HL-60 (cell line): ENCODE results near the gene SLC25A4.
"Not testable (repeated sequence)": the region's sequence is repeated elsewhere in the genome, so short reads cannot be mapped to it uniquely, and the experiment has no call there.

Experiments
- DNase-seq, 2 experiments: peaks; one replicate each; pipeline ENCODE4 v3.0.0-alpha.2; 2010 to 2020; ENCODE audit warnings: low read depth in 1 of 2, low spot score in 1 of 2
- H3K27ac ChIP-seq: fragments of 250-450 bp; sonication (Bioruptor Pico); replicated peaks from 2 replicates; pipeline ENCODE4 v1.5.1; 2020; ENCODE audit warnings: mild to moderate bottlenecking, moderate library complexity
- H3K27me3 ChIP-seq: fragments of 250-450 bp; sonication (Bioruptor Pico); 2 replicates; pipeline ENCODE4 v1.5.1; 2021; ENCODE audit warnings: mild to moderate bottlenecking, moderate library complexity; ENCODE audit not compliant: insufficient read depth, poor library complexity, severe bottlenecking
- H3K4me3 ChIP-seq: replicated peaks from 2 replicates; pipeline ENCODE4 v1.5.1; 2011; ENCODE audit warnings: mild to moderate bottlenecking, control low read depth, low read length; ENCODE audit not compliant: insufficient read depth
- GABPA ChIP-seq: IDR thresholded peaks from 2 replicates; pipeline ENCODE4 v1.6.1; 2012; ENCODE audit warnings: low read depth
- POLR2AphosphoS5 ChIP-seq: IDR thresholded peaks from 2 replicates; pipeline ENCODE4 v1.6.1; 2012; ENCODE audit warnings: low read depth
- SPI1 ChIP-seq: IDR thresholded peaks from 2 replicates; pipeline ENCODE4 v1.6.1; 2012; ENCODE audit warnings: low read depth, mild to moderate bottlenecking, borderline replicate concordance
- TF ChIP-seq, protein P1 (sequence below): IDR thresholded peaks from one replicate; pipeline ENCODE4 v1.5.1; 2011; ENCODE audit warnings: low read length, control low read depth, inconsistent platforms; ENCODE audit not compliant: insufficient read depth
- TF ChIP-seq, protein P2 (sequence below): IDR thresholded peaks from 2 replicates; pipeline ENCODE4 v1.6.1; 2012; ENCODE audit warnings: low read depth; ENCODE audit not compliant: insufficient replicate concordance

SLC25A4 gene

DNA sequence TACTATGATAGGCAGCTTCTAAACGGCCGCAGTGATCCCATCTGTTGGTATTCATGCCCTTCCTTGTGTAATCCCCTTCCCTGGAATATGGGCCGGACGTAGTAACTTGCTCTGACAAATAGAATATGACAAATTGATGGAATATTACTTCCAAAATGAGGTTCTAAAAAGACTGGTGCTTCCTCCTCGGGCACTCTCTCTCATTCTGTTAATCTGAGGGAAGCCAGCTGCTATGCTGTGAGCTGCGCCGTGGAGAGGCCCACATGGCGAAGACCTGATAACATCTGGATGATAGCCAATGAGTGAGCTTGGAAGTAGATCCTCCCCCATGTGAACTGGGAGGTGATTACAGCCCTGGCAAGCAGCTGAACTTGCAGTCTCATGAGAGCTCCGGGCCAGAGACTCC, 27.2 kb upstream of the SLC25A4 start:
- DNase-seq = peak in 1 of 2 experiments; percentile 21
- H3K27ac ChIP-seq = no peak overlapping the region
- TF ChIP-seq, protein P1, sequence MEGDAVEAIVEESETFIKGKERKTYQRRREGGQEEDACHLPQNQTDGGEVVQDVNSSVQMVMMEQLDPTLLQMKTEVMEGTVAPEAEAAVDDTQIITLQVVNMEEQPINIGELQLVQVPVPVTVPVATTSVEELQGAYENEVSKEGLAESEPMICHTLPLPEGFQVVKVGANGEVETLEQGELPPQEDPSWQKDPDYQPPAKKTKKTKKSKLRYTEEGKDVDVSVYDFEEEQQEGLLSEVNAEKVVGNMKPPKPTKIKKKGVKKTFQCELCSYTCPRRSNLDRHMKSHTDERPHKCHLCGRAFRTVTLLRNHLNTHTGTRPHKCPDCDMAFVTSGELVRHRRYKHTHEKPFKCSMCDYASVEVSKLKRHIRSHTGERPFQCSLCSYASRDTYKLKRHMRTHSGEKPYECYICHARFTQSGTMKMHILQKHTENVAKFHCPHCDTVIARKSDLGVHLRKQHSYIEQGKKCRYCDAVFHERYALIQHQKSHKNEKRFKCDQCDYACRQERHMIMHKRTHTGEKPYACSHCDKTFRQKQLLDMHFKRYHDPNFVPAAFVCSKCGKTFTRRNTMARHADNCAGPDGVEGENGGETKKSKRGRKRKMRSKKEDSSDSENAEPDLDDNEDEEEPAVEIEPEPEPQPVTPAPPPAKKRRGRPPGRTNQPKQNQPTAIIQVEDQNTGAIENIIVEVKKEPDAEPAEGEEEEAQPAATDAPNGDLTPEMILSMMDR = no peak
- TF ChIP-seq, protein P2, sequence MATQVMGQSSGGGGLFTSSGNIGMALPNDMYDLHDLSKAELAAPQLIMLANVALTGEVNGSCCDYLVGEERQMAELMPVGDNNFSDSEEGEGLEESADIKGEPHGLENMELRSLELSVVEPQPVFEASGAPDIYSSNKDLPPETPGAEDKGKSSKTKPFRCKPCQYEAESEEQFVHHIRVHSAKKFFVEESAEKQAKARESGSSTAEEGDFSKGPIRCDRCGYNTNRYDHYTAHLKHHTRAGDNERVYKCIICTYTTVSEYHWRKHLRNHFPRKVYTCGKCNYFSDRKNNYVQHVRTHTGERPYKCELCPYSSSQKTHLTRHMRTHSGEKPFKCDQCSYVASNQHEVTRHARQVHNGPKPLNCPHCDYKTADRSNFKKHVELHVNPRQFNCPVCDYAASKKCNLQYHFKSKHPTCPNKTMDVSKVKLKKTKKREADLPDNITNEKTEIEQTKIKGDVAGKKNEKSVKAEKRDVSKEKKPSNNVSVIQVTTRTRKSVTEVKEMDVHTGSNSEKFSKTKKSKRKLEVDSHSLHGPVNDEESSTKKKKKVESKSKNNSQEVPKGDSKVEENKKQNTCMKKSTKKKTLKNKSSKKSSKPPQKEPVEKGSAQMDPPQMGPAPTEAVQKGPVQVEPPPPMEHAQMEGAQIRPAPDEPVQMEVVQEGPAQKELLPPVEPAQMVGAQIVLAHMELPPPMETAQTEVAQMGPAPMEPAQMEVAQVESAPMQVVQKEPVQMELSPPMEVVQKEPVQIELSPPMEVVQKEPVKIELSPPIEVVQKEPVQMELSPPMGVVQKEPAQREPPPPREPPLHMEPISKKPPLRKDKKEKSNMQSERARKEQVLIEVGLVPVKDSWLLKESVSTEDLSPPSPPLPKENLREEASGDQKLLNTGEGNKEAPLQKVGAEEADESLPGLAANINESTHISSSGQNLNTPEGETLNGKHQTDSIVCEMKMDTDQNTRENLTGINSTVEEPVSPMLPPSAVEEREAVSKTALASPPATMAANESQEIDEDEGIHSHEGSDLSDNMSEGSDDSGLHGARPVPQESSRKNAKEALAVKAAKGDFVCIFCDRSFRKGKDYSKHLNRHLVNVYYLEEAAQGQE = no peak
- TF ChIP-seq GABPA (no peak), POLR2AphosphoS5 (no peak), SPI1 (no peak)
- no peak overlapping the region for H3K4me3 ChIP-seq
- H3K27me3 ChIP-seq = peaks cover 5% of the 10 kb centered on the region

DNA sequence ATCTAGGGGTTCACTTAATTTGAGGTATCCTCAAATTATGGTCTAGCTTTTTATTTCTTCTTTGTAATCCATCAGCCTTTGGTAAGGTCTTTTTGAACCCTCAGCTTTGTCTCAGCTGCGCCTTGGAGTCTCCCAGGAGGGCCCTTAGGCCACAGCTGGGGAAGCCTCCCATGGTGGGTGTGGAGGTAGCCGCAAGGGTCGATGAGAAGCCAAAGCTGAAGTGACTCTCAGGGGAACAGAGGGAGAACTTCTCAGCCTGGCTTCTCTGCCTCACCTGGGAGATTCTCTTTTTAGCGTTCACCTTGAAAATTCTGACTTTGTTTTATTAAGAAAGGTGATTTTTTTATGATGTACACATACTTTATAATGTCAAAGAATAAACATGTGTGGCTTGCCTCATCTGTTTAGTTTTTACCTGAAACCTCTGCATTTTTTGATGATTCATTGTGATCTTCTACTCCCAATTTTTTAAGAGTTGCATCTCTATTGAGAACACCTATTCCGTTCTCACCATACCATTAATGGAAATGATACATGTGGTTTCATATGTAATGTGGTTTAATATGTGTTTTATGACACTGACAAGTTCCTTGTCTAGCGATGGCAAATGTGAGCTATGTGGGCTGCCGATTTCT, 25.6 kb upstream of the SLC25A4 start:
- no peak for TF ChIP-seq SPI1
- Histone ChIP-seq H3K27ac (no peak overlapping the region), H3K27me3 (peaks cover 5% of the 10 kb centered on the region), H3K4me3 (no peak overlapping the region)
- no peak for DNase-seq

DNA sequence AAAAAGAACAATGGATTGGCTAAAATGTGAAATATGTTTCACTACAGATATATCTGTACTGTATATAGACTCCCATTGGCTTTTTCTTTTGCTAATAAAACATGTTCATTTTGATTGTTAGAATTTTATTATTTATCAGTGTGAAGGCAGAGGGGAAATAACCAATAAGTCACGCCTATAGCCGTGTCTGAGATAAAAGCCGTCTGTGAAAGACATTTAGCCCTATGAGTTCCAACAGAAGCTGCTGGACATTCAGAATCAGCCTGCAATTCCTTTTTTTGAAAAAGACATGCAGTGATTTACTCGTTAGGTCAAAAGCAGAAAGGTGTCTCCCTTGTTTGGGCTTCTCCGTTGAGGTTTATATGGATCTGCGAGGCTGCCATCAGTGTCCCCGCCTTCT, 24.2 kb upstream of the SLC25A4 start:
- H3K27ac ChIP-seq = no peak overlapping the region
- H3K4me3 ChIP-seq = no peak overlapping the region
- DNase-seq = no peak
- TF ChIP-seq SPI1 (no peak), POLR2AphosphoS5 (no peak), GABPA (no peak)
- TF ChIP-seq, protein P1 = no peak
- TF ChIP-seq, protein P2 = no peak
- H3K27me3 ChIP-seq = peaks cover 12% of the 10 kb centered on the region

DNA sequence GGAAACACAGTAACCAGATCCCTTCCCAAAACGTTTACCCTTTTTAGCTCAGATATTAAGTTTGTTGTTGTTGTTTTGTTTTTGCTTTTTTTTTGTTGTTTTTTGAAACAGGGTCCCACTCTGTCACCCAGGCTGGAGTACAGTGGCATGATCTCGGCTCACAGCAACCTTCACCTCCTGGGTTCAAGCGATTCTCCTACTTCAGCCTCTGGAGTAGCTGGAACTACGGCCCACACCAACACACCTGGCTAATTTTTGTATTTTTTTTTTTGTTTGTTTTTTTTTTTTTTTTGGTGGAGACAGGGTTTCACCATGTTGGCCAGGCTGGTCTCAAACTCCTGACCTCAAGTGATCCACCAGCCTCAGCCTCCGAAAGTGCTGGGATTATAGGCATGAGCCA, 23.6 kb upstream of the SLC25A4 start:
- H3K4me3 ChIP-seq, H3K27ac ChIP-seq, DNase-seq: not testable (repeated sequence)
- H3K27me3 ChIP-seq = peaks cover 15% of the 10 kb centered on the region

DNA sequence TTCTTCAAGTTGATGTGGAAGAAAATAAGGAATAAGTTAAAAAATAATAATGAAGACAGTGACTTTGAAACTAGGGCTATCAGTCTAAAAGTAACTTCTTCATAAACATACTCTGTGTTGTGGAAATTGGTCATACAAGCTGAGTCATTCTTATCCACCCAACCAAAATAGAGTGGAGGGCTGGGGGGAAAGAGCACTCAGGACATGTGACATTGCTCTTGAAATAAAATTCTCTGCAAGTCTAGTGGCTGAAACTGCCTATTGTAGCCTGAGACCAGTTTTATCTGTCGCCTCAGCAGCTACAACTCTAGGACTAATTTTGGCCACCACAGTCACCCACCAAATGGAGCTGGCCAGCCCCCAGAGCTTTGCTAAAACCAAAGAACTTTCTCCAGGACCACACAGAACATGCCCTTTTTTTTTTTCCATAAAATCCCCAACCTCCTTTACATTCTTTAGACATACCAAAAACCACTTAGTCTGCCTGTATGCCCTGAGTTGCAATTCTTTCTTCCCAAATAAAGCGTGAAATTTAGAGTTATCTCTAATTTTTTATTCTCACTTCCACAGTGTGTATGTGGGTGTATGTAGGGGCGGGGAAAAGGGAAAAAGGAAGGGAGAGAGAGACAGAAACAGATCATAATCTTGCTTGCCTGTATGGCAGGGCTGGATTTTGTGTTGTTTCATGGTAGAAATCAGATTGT, 23.0 kb upstream of the SLC25A4 start:
- H3K27me3 ChIP-seq = peaks cover 11% of the 10 kb centered on the region
- TF ChIP-seq SPI1 = no peak
- TF ChIP-seq, protein P1 = no peak
- TF ChIP-seq GABPA = no peak
- no peak overlapping the region for H3K27ac ChIP-seq
- H3K4me3 ChIP-seq = no peak overlapping the region
- DNase-seq = no peak
